Measurements from ENCODE around the gene PCA3.

- TF ChIP-seq CTCF (IDR thresholded peaks at IDR 0.05) = no peak
- no peak for TF ChIP-seq POLR2A (IDR thresholded peaks at IDR 0.05)
Measured at GRCh38 chr9:76798527-76798926, 34.3 kb downstream of the PCA3 start.
